Endodermal cell (in vitro differentiated cells): Measurements from ENCODE around the gene NECAB2. TPM values are rescaled to one million over a fixed set of nuclear protein-coding genes. Genes with fewer than 3 reads are reported as not detected.

Experiments used
- DNase-seq: peaks from one replicate; pipeline ENCODE4 v3.0.0-alpha.2; 2017
- H3K27ac ChIP-seq: 2 replicates; pipeline ENCODE4 v1.5.1; 2013; ENCODE audit warnings: mild to moderate bottlenecking, low read depth, low read length, moderate library complexity
- H3K27me3 ChIP-seq: 2 replicates; pipeline ENCODE4 v1.6.1; 2013; ENCODE audit warnings: mild to moderate bottlenecking, low read length, moderate library complexity; ENCODE audit not compliant: insufficient read depth, control insufficient read depth, poor library complexity, severe bottlenecking
- H3K36me3 ChIP-seq: 2 replicates; pipeline ENCODE4 v1.7.0; 2013; ENCODE audit warnings: mild to moderate bottlenecking, low read length, moderate library complexity; ENCODE audit not compliant: control insufficient read depth, insufficient read depth
- H3K4me1 ChIP-seq: one replicate; pipeline ENCODE4 v1.7.0; 2013; ENCODE audit warnings: low read length; ENCODE audit not compliant: control insufficient read depth, insufficient read depth
- H3K4me3 ChIP-seq: 2 replicates; pipeline ENCODE4 v1.5.1; 2013; ENCODE audit warnings: mild to moderate bottlenecking, low read length, moderate library complexity
- H3K9ac ChIP-seq: 2 replicates; pipeline ENCODE4 v1.6.1; 2013; ENCODE audit warnings: mild to moderate bottlenecking, low read length, moderate library complexity; ENCODE audit not compliant: poor library complexity, severe bottlenecking; ENCODE audit errors: extremely low read depth
- H3K9me3 ChIP-seq: 2 replicates; pipeline ENCODE4 v1.6.1; 2013; ENCODE audit warnings: mild to moderate bottlenecking, low read length, moderate library complexity; ENCODE audit not compliant: control insufficient read depth
- H3K27ac Mint-ChIP-seq: 2 replicates; pipeline ENCODE4 v1.8.0; 2020; ENCODE audit warnings: mixed read lengths
- H3K27me3 Mint-ChIP-seq: 2 replicates; pipeline ENCODE4 v1.8.0; 2021; ENCODE audit warnings: mild to moderate bottlenecking, mixed read lengths; ENCODE audit not compliant: insufficient read depth
- H3K36me3 Mint-ChIP-seq: 2 replicates; pipeline ENCODE4 v1.8.0; 2020; ENCODE audit warnings: low read depth, mixed read lengths
- H3K4me1 Mint-ChIP-seq: 2 replicates; pipeline ENCODE4 v1.8.0; 2020; ENCODE audit warnings: mixed read lengths
- H3K4me3 Mint-ChIP-seq: 2 replicates; pipeline ENCODE4 v1.8.0; 2020; ENCODE audit warnings: mild to moderate bottlenecking, moderate library complexity, mixed read lengths
- H3K9me3 Mint-ChIP-seq: 2 replicates; pipeline ENCODE4 v1.8.0; 2020; ENCODE audit warnings: mild to moderate bottlenecking, mixed read lengths
- CTCF ChIP-seq: fragments of 200-600 bp; sonication (generic); conservative IDR thresholded peaks from 2 replicates; pipeline ENCODE4 v1.5.0; 2021; ENCODE audit warnings: antibody characterized with exemption, mild to moderate bottlenecking
- WGBS, 2 experiments: methylation state at CpG; one replicate each; pipeline versions ENCODE4 v1.1.5 to v1.1.7; 2013; ENCODE audit warnings: missing lambda C conversion rate in 2 of 2, mixed read lengths in 1 of 2; ENCODE audit not compliant: insufficient coverage in 1 of 2, insufficient read length in 1 of 2; 5-methylcytosine and 5-hydroxymethylcytosine counted together
- total RNA-seq, 2 donors: library from RNA; stranded (reverse); fragmentation: NEBNext Ultra II Directional in 1 of 2; extraction: Animal tissue kit (Norgen Biotek cat#: 25700) in 1 of 2; gene quantifications; 2 replicates in 1 of 2; 3 replicates in 1 of 2; pipeline ENCODE4 v1.2.1, GENCODE V29; 2021

NECAB2 gene
- total RNA-seq, 2 donors from 2014 or later = 2.7 to 3.3 TPM

GRCh38 chr16:84036131-84036530 lies 68.1 kb downstream of the NECAB2 start:
- Histone ChIP-seq H3K4me1 (no peaks in the 10 kb centered on the region), H3K4me3 (no peak overlapping the region), H3K36me3 (no peaks in the 10 kb centered on the region), H3K27ac (no peak overlapping the region), H3K9ac (no peak overlapping the region), H3K9me3 (peaks cover 5% of the 10 kb centered on the region), H3K27me3 (peaks cover 29% of the 10 kb centered on the region)
- peaks cover 42% of the 10 kb centered on the region for H3K27me3 Mint-ChIP-seq
- peaks cover 4% of the 10 kb centered on the region for H3K4me1 Mint-ChIP-seq
- no peaks in the 10 kb centered on the region for H3K36me3 Mint-ChIP-seq
- no peak for TF ChIP-seq CTCF
- no peak overlapping the region for H3K27ac Mint-ChIP-seq
- no peak for DNase-seq
- H3K4me3 Mint-ChIP-seq = no peak overlapping the region
- WGBS, 2 experiments = 89 to 92% methylated on average over 3 of the region's 3 CpGs
- peaks cover 11% of the 10 kb centered on the region for H3K9me3 Mint-ChIP-seq

- peaks cover 51% of the 10 kb centered on the region for H3K27me3 Mint-ChIP-seq
- H3K4me1 ChIP-seq = no peaks in the 10 kb centered on the region
- H3K9ac ChIP-seq = no peak overlapping the region
- no peak for DNase-seq
- peaks cover 11% of the 10 kb centered on the region for H3K9me3 Mint-ChIP-seq
- H3K36me3 Mint-ChIP-seq = no peaks in the 10 kb centered on the region
- no peak overlapping the region for H3K27ac ChIP-seq
- H3K9me3 ChIP-seq = peaks cover 5% of the 10 kb centered on the region
- H3K4me3 ChIP-seq = no peak overlapping the region
- no peak overlapping the region for H3K4me3 Mint-ChIP-seq
- no peaks in the 10 kb centered on the region for H3K36me3 ChIP-seq
- peaks cover 37% of the 10 kb centered on the region for H3K27me3 ChIP-seq
- peaks cover 4% of the 10 kb centered on the region for H3K4me1 Mint-ChIP-seq
- H3K27ac Mint-ChIP-seq = no peak overlapping the region
- no peak for TF ChIP-seq CTCF
- 92 to 96% methylated on average over 6 to 8 of the region's 8 CpGs for WGBS, 2 experiments
Observed at GRCh38 chr16:84036982-84037425, 69.0 kb downstream of the NECAB2 start.

- no peak for TF ChIP-seq CTCF
- Histone ChIP-seq H3K27me3 (peaks cover 50% of the 10 kb centered on the region), H3K27ac (no peak overlapping the region), H3K9ac (no peak overlapping the region), H3K4me3 (no peak overlapping the region), H3K4me1 (peaks cover 8% of the 10 kb centered on the region), H3K9me3 (peaks cover 5% of the 10 kb centered on the region), H3K36me3 (no peaks in the 10 kb centered on the region)
- Mint-ChIP-seq H3K36me3 (no peaks in the 10 kb centered on the region), H3K27ac (no peak overlapping the region), H3K9me3 (peaks cover 11% of the 10 kb centered on the region), H3K4me3 (no peak overlapping the region), H3K27me3 (peaks cover 64% of the 10 kb centered on the region), H3K4me1 (peaks cover 11% of the 10 kb centered on the region)
- WGBS, 2 experiments = 94 to 97% methylated on average over 12 of the region's 12 CpGs
- no peak for DNase-seq
Observed at GRCh38 chr16:84038469-84038868, 70.4 kb downstream of the NECAB2 start.
